ENCODE measurements around the gene SEMA5B.

SEMA5B gene

DNA sequence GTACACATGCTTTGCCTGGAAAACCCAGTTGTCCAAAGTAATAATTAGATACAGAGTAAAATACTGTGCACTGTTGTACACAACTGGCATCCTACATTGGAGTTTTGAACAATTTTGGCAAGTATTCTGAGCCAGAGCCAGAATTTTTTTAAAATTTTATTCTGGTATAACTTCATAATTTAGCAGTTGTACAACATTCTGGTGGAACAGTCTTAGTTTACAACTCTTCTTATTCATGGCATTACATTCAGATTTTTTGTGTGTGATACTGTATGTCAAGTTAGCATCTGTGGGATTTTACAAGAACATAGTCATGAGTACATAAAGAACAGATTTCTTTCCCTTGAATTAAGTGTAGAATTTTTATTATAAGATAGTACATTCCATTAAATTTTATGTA lies 165.2 kb downstream of the SEMA5B start:
- Histone ChIP-seq H3K4me1 (ENCODE audit: control insufficient read depth, low read depth, low read length) (no peaks in the 10 kb centered on the region), H3K9ac (ENCODE audit: low read length) (no peak overlapping the region), H3K36me3 (ENCODE audit: control insufficient read depth, low read depth, low read length) (no peaks in the 10 kb centered on the region), H3K27me3 (ENCODE audit: control insufficient read depth, insufficient read depth, low read length) (no peaks in the 10 kb centered on the region), H3K27ac (ENCODE audit: low read length) (no peak overlapping the region), H3K9me3 (ENCODE audit: control insufficient read depth, low read depth, low read length) (no peaks in the 10 kb centered on the region), H3K4me3 (ENCODE audit: low read length) (no peak overlapping the region)
